Mesendoderm (in vitro differentiated cells): ENCODE results near the gene THSD7A.

ENCODE experiments used
- DNase-seq: peaks from one replicate; pipeline ENCODE4 v3.0.0; 2013
- H2AK5ac ChIP-seq: 2 replicates; pipeline ENCODE4 v1.6.1; 2013; ENCODE audit warnings: low read length, inconsistent platforms
- H2BK120ac ChIP-seq: 2 replicates; pipeline ENCODE4 v1.6.1; 2013; ENCODE audit warnings: low read depth, mild to moderate bottlenecking, low read length, moderate library complexity, mixed read lengths
- H2BK15ac ChIP-seq: replicated peaks from 2 replicates; pipeline ENCODE4 v1.6.1; 2013; ENCODE audit warnings: low read depth, mild to moderate bottlenecking, moderate library complexity
- H2BK5ac ChIP-seq: 2 replicates; pipeline ENCODE4 v1.6.1; 2013; ENCODE audit warnings: low read length, inconsistent platforms
- H3K18ac ChIP-seq: 2 replicates; pipeline ENCODE4 v1.6.1; 2013; ENCODE audit warnings: mild to moderate bottlenecking, low read length, mixed read lengths
- H3K23ac ChIP-seq: one replicate; pipeline ENCODE4 v1.6.1; 2013; ENCODE audit warnings: low read length
- H3K27ac ChIP-seq: 2 replicates; pipeline ENCODE4 v1.5.1; 2013; ENCODE audit warnings: low read depth, mild to moderate bottlenecking, inconsistent platforms, low read length, moderate library complexity
- H3K27me3 ChIP-seq: 2 replicates; pipeline ENCODE4 v1.6.1; 2013; ENCODE audit warnings: low read length, control low read depth, mild to moderate bottlenecking, inconsistent platforms; ENCODE audit not compliant: insufficient read depth, poor library complexity
- H3K36me3 ChIP-seq: 2 replicates; pipeline ENCODE4 v1.6.1; 2013; ENCODE audit warnings: low read length, inconsistent platforms; ENCODE audit not compliant: control insufficient read depth, insufficient read depth
- H3K4ac ChIP-seq: one replicate; pipeline ENCODE4 v1.6.1; 2013; ENCODE audit warnings: low read depth, mild to moderate bottlenecking, low read length, moderate library complexity
- H3K4me1 ChIP-seq: 2 replicates; pipeline ENCODE4 v1.6.1; 2013; ENCODE audit warnings: low read depth, low read length, inconsistent platforms; ENCODE audit not compliant: control insufficient read depth
- H3K4me2 ChIP-seq: 2 replicates; pipeline ENCODE4 v1.6.1; 2013; ENCODE audit warnings: low read length
- H3K4me3 ChIP-seq: 2 replicates; pipeline ENCODE4 v1.5.1; 2013; ENCODE audit warnings: mild to moderate bottlenecking, low read length
- H3K56ac ChIP-seq: one replicate; pipeline ENCODE4 v1.6.1; 2013; ENCODE audit warnings: low read length
- H3K79me1 ChIP-seq: 2 replicates; pipeline ENCODE4 v1.6.1; 2013; ENCODE audit warnings: low read length, inconsistent platforms
- H3K79me2 ChIP-seq: 2 replicates; pipeline ENCODE4 v1.6.1; 2013; ENCODE audit warnings: mild to moderate bottlenecking, low read length; ENCODE audit not compliant: control insufficient read depth, insufficient read depth
- H3K9ac ChIP-seq: 2 replicates; pipeline ENCODE4 v1.6.1; 2013; ENCODE audit warnings: low read length, inconsistent platforms
- H4K5ac ChIP-seq: one replicate; pipeline ENCODE4 v1.6.1; 2013; ENCODE audit warnings: low read length
- H4K8ac ChIP-seq: one replicate; pipeline ENCODE4 v1.6.1; 2013; ENCODE audit warnings: low read depth, mild to moderate bottlenecking, control low read depth, low read length, moderate library complexity
- WGBS: extraction: QIAGEN DNeasy Blood & Tissue Kit; methylation state at CpG from one replicate; pipeline ENCODE4 v1.1.7; 2013; ENCODE audit warnings: low lambda C conversion rate, missing lambda C conversion rate; ENCODE audit not compliant: insufficient coverage; ENCODE audit errors: extremely low coverage; 5-methylcytosine and 5-hydroxymethylcytosine counted together

THSD7A gene

GRCh38 chr7:11835260-11835659 lies 3.3 kb upstream of the THSD7A start:
- no peaks in the 10 kb centered on the region for H3K79me2 ChIP-seq
- no peak overlapping the region for H2BK120ac ChIP-seq
- H3K36me3 ChIP-seq, result no peaks in the 10 kb centered on the region
- peaks cover 4% of the 10 kb centered on the region for H3K4me1 ChIP-seq
- H3K4ac ChIP-seq, result no peak overlapping the region
- H3K9ac ChIP-seq, result no peak overlapping the region
- no peaks in the 10 kb centered on the region for H3K27me3 ChIP-seq
- H4K8ac ChIP-seq, result no peak overlapping the region
- no peak overlapping the region for H3K18ac ChIP-seq
- no peak overlapping the region for H2AK5ac ChIP-seq
- no peak overlapping the region for H4K5ac ChIP-seq
- no peak overlapping the region for H3K27ac ChIP-seq
- H2BK15ac ChIP-seq, result no peak overlapping the region
- H3K4me3 ChIP-seq, result no peak overlapping the region
- H3K56ac ChIP-seq, result no peak overlapping the region
- no peak overlapping the region for H3K4me2 ChIP-seq
- H2BK5ac ChIP-seq, result no peak overlapping the region
- DNase-seq, result peak; percentile 26
- no peak overlapping the region for H3K23ac ChIP-seq
- no peaks in the 10 kb centered on the region for H3K79me1 ChIP-seq

GRCh38 chr7:11833431-11833830 lies 1.4 kb upstream of the THSD7A start:
- Histone ChIP-seq H3K4me1 (peaks cover 7% of the 10 kb centered on the region), H3K4me2 (no peak overlapping the region), H4K5ac (no peak overlapping the region), H2BK120ac (no peak overlapping the region), H3K23ac (no peak overlapping the region), H3K18ac (no peak overlapping the region), H3K79me2 (no peaks in the 10 kb centered on the region), H3K4me3 (no peak overlapping the region), H3K36me3 (no peaks in the 10 kb centered on the region), H2AK5ac (no peak overlapping the region), H3K9ac (no peak overlapping the region), H3K27ac (no peak overlapping the region), H2BK5ac (no peak overlapping the region), H3K56ac (no peak overlapping the region), H3K27me3 (no peaks in the 10 kb centered on the region), H2BK15ac (no peak overlapping the region), H4K8ac (no peak overlapping the region), H3K4ac (no peak overlapping the region), H3K79me1 (no peaks in the 10 kb centered on the region)
- DNase-seq, result peak; percentile 53
- WGBS, result no CpG with 5 or more reads among the region's 6 CpGs

GRCh38 chr7:11831156-11831735 lies 752 bp downstream of the THSD7A start:
- no peak overlapping the region for H2AK5ac ChIP-seq
- no peaks in the 10 kb centered on the region for H3K79me2 ChIP-seq
- H3K36me3 ChIP-seq, result no peaks in the 10 kb centered on the region
- peaks cover 7% of the 10 kb centered on the region for H3K4me1 ChIP-seq
- H4K8ac ChIP-seq, result no peak overlapping the region
- H4K5ac ChIP-seq, result no peak overlapping the region
- peak overlapping the region; percentile 83 for H3K4me2 ChIP-seq
- no peak overlapping the region for H2BK120ac ChIP-seq
- H3K4me3 ChIP-seq, result peak overlapping the region; percentile 49
- no peaks in the 10 kb centered on the region for H3K27me3 ChIP-seq
- no peak overlapping the region for H3K4ac ChIP-seq
- peak; percentile 7 for DNase-seq
- H3K27ac ChIP-seq, result no peak overlapping the region
- H2BK15ac ChIP-seq, result no peak overlapping the region
- H3K79me1 ChIP-seq, result no peaks in the 10 kb centered on the region
- H3K56ac ChIP-seq, result peak overlapping the region; percentile 82
- H2BK5ac ChIP-seq, result no peak overlapping the region
- WGBS, result no CpG with 5 or more reads among the region's 8 CpGs
- H3K9ac ChIP-seq, result peak overlapping the region; percentile 68
- no peak overlapping the region for H3K23ac ChIP-seq
- H3K18ac ChIP-seq, result no peak overlapping the region

- no peaks in the 10 kb centered on the region for H3K27me3 ChIP-seq
- H2BK120ac ChIP-seq, result no peak overlapping the region
- H3K4me2 ChIP-seq, result peak overlapping the region; percentile 83
- no CpG with 5 or more reads among the region's 7 CpGs for WGBS
- no peak overlapping the region for H2AK5ac ChIP-seq
- H2BK5ac ChIP-seq, result no peak overlapping the region
- H3K4me1 ChIP-seq, result peaks cover 7% of the 10 kb centered on the region
- H3K36me3 ChIP-seq, result no peaks in the 10 kb centered on the region
- peak; percentile 42 for DNase-seq
- no peak overlapping the region for H2BK15ac ChIP-seq
- H3K18ac ChIP-seq, result no peak overlapping the region
- H3K4ac ChIP-seq, result no peak overlapping the region
- no peak overlapping the region for H4K5ac ChIP-seq
- no peak overlapping the region for H3K27ac ChIP-seq
- H3K9ac ChIP-seq, result peak overlapping the region; percentile 68
- H3K79me1 ChIP-seq, result no peaks in the 10 kb centered on the region
- H3K23ac ChIP-seq, result no peak overlapping the region
- H4K8ac ChIP-seq, result no peak overlapping the region
- H3K56ac ChIP-seq, result no peak overlapping the region
- H3K4me3 ChIP-seq, result peak overlapping the region; percentile 49
- H3K79me2 ChIP-seq, result no peaks in the 10 kb centered on the region
Measured at GRCh38 chr7:11830582-11831155, 1.3 kb downstream of the THSD7A start.

GRCh38 chr7:11829954-11830353 lies 2.0 kb downstream of the THSD7A start:
- H3K4me1 ChIP-seq, result peaks cover 7% of the 10 kb centered on the region
- H3K36me3 ChIP-seq, result no peaks in the 10 kb centered on the region
- H3K27ac ChIP-seq, result no peak overlapping the region
- no peak overlapping the region for H4K5ac ChIP-seq
- H3K4ac ChIP-seq, result no peak overlapping the region
- no peaks in the 10 kb centered on the region for H3K27me3 ChIP-seq
- H3K9ac ChIP-seq, result no peak overlapping the region
- H2BK15ac ChIP-seq, result no peak overlapping the region
- H3K4me2 ChIP-seq, result no peak overlapping the region
- H2BK5ac ChIP-seq, result no peak overlapping the region
- H3K23ac ChIP-seq, result no peak overlapping the region
- H4K8ac ChIP-seq, result no peak overlapping the region
- H3K79me1 ChIP-seq, result no peaks in the 10 kb centered on the region
- no peak overlapping the region for H2BK120ac ChIP-seq
- H2AK5ac ChIP-seq, result no peak overlapping the region
- H3K56ac ChIP-seq, result no peak overlapping the region
- H3K4me3 ChIP-seq, result no peak overlapping the region
- no peak overlapping the region for H3K18ac ChIP-seq
- DNase-seq, result peak; percentile 8
- H3K79me2 ChIP-seq, result no peaks in the 10 kb centered on the region

- H4K8ac ChIP-seq, result no peak overlapping the region
- no peak overlapping the region for H3K18ac ChIP-seq
- no peak overlapping the region for H3K4ac ChIP-seq
- H3K4me2 ChIP-seq, result no peak overlapping the region
- H3K56ac ChIP-seq, result no peak overlapping the region
- H3K79me2 ChIP-seq, result no peaks in the 10 kb centered on the region
- no peak overlapping the region for H3K9ac ChIP-seq
- no peak overlapping the region for H3K4me3 ChIP-seq
- DNase-seq, result no peak
- H4K5ac ChIP-seq, result no peak overlapping the region
- H3K27ac ChIP-seq, result no peak overlapping the region
- H2BK120ac ChIP-seq, result no peak overlapping the region
- no peak overlapping the region for H2AK5ac ChIP-seq
- H2BK5ac ChIP-seq, result no peak overlapping the region
- H3K27me3 ChIP-seq, result no peaks in the 10 kb centered on the region
- no peak overlapping the region for H2BK15ac ChIP-seq
- H3K4me1 ChIP-seq, result peaks cover 2% of the 10 kb centered on the region
- H3K79me1 ChIP-seq, result no peaks in the 10 kb centered on the region
- no peak overlapping the region for H3K23ac ChIP-seq
- H3K36me3 ChIP-seq, result no peaks in the 10 kb centered on the region
- WGBS, result no CpG with 5 or more reads among the region's 11 CpGs
Measured at GRCh38 chr7:11819947-11820346, 12.1 kb downstream of the THSD7A start.
